Activated naive CD4-positive, alpha-beta T cell treated with anti-CD3 and anti-CD28 coated beads, Interleukin-2, amount 50 U/mL, for 24 hours (primary cell): ENCODE results near the gene HDGF.

Source experiments
- H3K27ac Mint-ChIP-seq: one replicate; pipeline ENCODE4 v1.8.0; 2021; ENCODE audit warnings: mild to moderate bottlenecking, mixed read lengths
- H3K27me3 Mint-ChIP-seq: one replicate; pipeline ENCODE4 v1.8.0; 2021; ENCODE audit warnings: mixed read lengths
- H3K36me3 Mint-ChIP-seq: one replicate; pipeline ENCODE4 v1.8.0; 2021; ENCODE audit warnings: mixed read lengths
- H3K4me1 Mint-ChIP-seq: one replicate; pipeline ENCODE4 v1.8.0; 2021; ENCODE audit warnings: mixed read lengths
- H3K4me3 Mint-ChIP-seq: one replicate; pipeline ENCODE4 v1.8.0; 2021; ENCODE audit warnings: mild to moderate bottlenecking, mixed read lengths
- H3K9me3 Mint-ChIP-seq: one replicate; pipeline ENCODE4 v1.8.0; 2021; ENCODE audit warnings: mixed read lengths

HDGF gene

DNA sequence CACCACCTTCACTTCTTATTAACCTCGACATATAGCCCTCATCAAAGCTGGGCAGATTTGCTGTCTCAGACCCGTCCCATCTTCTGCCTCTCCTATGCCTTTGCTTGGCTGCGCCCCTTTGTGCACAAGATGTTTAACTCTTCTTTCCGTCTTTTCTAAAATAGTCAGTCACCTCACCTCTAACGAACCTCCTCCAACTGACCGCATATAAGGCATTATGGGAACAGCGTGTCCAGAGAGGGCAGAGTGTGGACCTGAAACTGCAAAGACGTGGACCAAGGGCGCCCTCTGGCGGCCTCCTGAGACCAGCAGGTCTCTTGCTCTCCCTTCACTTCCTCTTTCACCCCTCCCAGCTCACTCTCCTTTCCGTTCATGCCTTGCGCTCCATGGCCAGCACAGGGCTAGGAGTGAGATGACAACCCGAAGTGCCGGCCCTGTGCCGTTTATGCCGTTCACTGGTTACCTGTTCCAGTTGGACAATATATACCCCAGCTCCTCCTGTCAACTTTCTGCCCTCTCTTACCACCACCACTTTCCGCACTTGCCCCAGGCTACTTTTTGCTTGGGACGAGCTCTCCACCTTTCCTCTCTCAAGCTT lies 25.7 kb downstream of the HDGF start:
- H3K36me3 Mint-ChIP-seq: peaks cover 9% of the 10 kb centered on the region
- H3K27me3 Mint-ChIP-seq: no peaks in the 10 kb centered on the region
- H3K9me3 Mint-ChIP-seq: no peaks in the 10 kb centered on the region
- no peak overlapping the region for H3K4me3 Mint-ChIP-seq
- H3K4me1 Mint-ChIP-seq: peaks cover 25% of the 10 kb centered on the region
- no peak overlapping the region for H3K27ac Mint-ChIP-seq

DNA sequence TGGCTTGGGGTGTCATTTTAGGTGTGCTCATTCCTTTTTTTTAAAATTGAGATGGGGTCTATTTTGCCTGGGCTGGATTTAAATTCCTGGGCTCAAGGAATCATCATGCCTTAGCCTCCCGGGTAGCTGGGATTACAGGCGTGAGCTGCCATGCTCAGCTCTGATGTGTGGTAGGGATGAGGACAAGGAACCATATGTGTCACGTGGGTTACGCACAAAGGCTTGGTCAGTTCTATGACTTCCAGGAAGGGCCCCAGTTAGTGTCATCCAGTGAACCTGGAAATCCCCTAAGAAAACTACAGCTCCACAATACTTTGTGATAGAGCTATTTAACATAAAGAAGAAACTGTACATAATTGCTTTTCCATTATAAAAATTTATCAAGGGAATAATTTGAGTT lies 29.9 kb downstream of the HDGF start:
- Mint-ChIP-seq H3K36me3 (peaks cover 14% of the 10 kb centered on the region), H3K4me3 (no peak overlapping the region), H3K27ac (no peak overlapping the region), H3K4me1 (peaks cover 16% of the 10 kb centered on the region), H3K27me3 (no peaks in the 10 kb centered on the region), H3K9me3 (no peaks in the 10 kb centered on the region)

DNA sequence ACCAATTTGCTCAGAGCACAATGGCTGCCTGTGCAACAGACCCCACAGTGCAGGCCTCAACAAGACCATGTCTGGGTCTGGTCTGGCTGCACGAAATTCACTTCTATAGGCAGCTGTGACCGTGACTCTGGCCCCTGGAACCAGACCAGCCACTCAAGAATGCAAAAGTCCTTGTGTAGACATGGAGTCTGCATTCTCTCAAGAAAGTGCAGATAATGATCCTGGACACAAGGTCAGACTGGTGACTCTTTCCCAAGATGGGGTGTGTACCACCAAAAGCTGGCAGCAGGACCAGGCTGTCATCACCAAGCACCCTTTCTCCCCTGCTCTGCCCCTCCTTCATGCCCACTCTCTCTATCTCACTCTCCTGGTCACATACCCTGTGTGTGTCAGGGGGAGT lies 30.3 kb downstream of the HDGF start:
- no peaks in the 10 kb centered on the region for H3K9me3 Mint-ChIP-seq

DNA sequence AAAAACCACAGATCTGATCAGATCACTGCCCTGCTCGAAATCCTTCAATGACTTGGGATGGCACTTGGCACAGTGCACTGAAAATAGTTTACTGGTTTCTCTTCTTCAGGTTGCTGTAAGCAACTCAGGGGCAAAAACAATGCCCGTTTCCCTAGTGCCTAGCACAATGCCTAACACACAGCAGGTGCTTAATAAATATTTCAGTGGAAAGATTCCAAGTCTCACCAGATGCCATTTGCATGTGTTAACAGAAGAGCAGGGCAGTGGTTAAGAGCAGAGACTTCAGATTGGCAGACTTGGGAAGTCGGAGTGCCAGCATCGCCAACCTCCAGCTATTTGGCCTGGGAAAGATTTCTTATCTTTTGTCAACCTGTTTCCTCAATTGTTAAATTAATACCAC lies 34.1 kb downstream of the HDGF start:
- Mint-ChIP-seq H3K4me3 (no peak overlapping the region), H3K9me3 (no peaks in the 10 kb centered on the region), H3K27ac (no peak overlapping the region), H3K4me1 (no peaks in the 10 kb centered on the region), H3K36me3 (peaks cover 9% of the 10 kb centered on the region), H3K27me3 (no peaks in the 10 kb centered on the region)

More for the DNA sequence above, 30.3 kb downstream of the HDGF start:
- peaks cover 14% of the 10 kb centered on the region for H3K36me3 Mint-ChIP-seq
- no peaks in the 10 kb centered on the region for H3K27me3 Mint-ChIP-seq
- H3K4me3 Mint-ChIP-seq: no peak overlapping the region
- H3K4me1 Mint-ChIP-seq: peaks cover 16% of the 10 kb centered on the region
- H3K27ac Mint-ChIP-seq: no peak overlapping the region

DNA sequence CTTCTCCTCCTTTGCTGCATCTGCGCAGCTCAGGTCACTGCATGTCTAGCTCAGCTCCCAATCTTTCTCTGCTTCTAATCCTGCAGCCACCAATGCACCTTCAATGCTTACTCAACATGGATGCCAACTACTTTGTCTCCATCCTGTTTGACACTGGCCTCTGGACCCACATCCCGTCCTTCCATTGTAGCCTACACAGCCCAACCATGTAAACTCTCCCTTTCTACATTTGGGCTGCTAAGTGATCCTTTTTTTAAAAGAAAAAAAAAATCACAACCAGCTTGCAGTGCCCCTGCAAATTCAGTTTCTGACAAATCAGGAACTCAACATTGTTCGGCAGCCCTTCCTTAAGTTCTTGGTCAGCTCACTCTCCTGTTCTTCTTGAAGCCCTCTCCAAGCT lies 36.6 kb downstream of the HDGF start:
- no peak overlapping the region for H3K27ac Mint-ChIP-seq
- no peaks in the 10 kb centered on the region for H3K27me3 Mint-ChIP-seq
- no peaks in the 10 kb centered on the region for H3K4me1 Mint-ChIP-seq
- H3K4me3 Mint-ChIP-seq: no peak overlapping the region
- peaks cover 7% of the 10 kb centered on the region for H3K36me3 Mint-ChIP-seq
- H3K9me3 Mint-ChIP-seq: no peaks in the 10 kb centered on the region

DNA sequence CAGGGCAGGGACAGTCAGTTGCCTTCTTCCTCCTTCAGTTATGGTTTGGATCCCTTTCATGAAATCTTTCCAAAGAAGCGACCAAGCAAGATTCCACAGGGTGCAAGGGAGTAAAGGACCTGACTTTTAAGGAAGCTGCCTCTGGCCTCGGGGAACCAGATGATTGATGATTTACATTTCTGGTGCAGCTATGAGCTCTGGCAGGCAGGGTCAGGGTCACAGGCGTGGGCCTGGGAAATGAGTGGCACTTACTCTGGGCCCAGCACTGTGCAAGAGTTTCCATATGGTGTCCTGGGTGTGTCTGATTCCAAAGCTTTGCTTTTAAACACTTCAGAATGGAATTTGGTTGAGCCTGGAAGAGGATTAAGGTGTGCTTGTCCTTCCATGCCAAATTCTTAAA lies 38.8 kb downstream of the HDGF start:
- no peak overlapping the region for H3K4me3 Mint-ChIP-seq
- H3K4me1 Mint-ChIP-seq: no peaks in the 10 kb centered on the region
- no peak overlapping the region for H3K27ac Mint-ChIP-seq
- no peaks in the 10 kb centered on the region for H3K27me3 Mint-ChIP-seq
- peaks cover 7% of the 10 kb centered on the region for H3K36me3 Mint-ChIP-seq
- H3K9me3 Mint-ChIP-seq: no peaks in the 10 kb centered on the region

DNA sequence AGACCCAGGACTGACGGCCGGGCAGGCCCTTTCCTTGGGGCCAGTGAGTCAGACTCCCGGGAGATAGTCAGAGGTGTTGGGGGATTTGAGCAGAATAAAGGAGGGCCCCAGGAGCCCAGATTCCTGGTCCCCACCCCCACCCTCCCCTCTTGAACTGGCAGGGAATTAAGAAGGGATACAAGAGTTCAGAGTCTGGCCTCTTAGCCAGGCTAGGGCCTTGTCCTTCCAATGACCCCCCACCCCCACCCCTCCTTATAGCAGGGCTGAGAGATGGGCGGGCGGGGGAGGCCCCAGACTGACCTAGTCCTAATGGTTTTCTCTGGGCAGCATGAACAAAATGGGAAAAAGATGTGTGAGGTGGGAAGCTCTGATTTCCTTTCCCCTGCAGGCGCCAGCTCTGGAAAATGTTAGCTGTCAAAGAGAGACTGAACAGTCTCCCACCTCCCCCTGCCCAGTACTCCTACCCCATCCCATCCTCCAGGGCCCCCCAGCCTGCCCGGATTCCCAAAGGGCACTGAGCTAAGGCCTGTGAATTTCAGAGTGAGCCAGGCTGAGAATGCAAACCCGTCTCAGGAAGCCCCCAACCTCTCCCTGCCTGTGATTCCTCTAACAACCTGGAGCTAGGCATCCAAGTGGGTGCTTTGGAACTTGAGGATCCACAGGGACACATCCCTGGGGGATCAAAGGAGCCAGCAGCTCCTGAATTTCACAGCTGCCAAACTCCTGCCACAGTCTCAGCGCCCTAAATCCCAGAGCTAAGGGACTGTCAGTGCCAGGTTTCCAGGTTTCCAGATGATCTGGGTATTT lies 40.3 kb downstream of the HDGF start:
- Mint-ChIP-seq H3K36me3 (peaks cover 4% of the 10 kb centered on the region), H3K9me3 (no peaks in the 10 kb centered on the region), H3K4me1 (peaks cover 9% of the 10 kb centered on the region), H3K4me3 (no peak overlapping the region), H3K27me3 (no peaks in the 10 kb centered on the region), H3K27ac (no peak overlapping the region)

DNA sequence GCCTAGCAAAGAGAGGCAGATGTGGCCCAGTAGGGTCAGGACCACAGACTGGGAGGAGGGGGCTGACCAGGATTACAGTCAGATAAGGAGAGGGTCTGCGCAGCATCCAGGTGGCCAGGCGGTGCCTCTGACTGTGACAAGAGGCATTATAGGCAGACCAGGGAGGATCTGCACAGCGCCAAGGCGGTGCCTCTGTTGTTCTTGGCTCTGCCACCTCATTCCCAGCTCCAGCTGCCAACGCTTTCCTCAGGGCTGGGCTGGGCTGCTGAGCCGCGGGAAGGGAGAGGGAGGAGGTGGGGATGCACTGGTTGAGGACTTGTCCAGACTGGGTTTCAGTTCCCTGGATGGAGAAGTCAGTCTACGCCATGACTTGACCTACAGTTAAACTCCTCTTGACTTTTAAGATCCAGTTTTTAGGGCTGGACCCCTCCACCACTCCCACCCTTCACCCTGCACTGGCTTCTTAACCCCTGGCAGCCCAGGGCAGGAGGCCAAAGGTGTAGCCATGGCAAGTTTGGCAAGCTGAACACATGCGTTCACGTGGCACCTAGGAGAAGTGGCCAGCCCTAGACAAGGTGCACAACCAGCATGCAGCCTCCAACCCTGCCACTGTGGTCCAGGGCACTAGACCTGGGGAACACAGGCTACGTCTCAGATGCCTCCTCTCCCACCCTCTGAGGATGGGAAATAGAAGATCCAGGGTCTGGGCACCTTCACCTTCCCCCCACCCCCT lies 41.6 kb downstream of the HDGF start:
- Mint-ChIP-seq H3K4me1 (peaks cover 16% of the 10 kb centered on the region), H3K36me3 (no peaks in the 10 kb centered on the region), H3K4me3 (no peak overlapping the region), H3K9me3 (no peaks in the 10 kb centered on the region), H3K27ac (no peak overlapping the region), H3K27me3 (no peaks in the 10 kb centered on the region)

DNA sequence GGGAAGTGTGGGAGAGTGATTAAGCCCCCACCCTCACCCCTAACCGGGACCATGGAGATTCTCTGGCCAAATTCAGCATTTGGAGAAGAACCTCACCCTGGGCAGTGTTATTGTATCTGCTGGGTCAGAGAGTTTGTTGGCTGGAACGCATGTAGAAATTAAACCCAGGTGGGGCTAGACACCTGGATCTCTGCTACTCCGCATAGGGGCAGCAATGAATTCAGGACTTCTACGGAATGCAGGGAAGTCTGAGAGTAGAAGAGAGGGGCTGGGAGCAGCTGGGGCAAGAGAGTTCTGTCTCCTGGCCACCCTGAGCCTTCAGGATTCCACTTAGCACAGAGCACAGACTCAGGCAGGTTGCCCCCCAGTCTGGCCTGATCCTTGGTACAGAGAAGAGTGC lies 42.4 kb downstream of the HDGF start:
- Mint-ChIP-seq H3K36me3 (no peaks in the 10 kb centered on the region), H3K9me3 (no peaks in the 10 kb centered on the region), H3K27me3 (no peaks in the 10 kb centered on the region), H3K4me1 (peaks cover 16% of the 10 kb centered on the region), H3K4me3 (no peak overlapping the region), H3K27ac (no peak overlapping the region)

DNA sequence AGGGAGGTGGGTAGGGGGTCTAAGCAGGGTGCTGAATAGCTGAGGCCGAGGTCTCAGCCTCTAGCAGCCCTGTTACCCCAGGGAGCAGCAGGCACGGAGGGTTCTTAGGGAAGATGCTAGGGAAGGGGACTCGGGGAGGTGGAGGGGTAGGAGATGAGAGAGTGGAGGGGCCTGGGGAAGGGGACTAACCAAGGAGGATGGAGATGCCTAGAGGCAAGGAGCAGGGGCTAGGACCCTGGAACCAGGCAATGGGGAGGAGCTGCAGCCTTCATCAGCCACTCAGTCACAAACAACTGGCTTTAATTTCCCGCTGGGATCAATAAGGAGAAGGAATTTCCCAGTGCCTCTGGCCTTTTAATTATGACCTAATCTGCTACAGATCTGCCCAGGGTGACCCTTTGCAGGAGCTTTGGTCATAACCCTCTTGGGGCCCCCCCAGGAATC lies 43.2 kb downstream of the HDGF start:
- H3K36me3 Mint-ChIP-seq: no peaks in the 10 kb centered on the region
- H3K4me1 Mint-ChIP-seq: peaks cover 16% of the 10 kb centered on the region
- H3K9me3 Mint-ChIP-seq: no peaks in the 10 kb centered on the region
- no peak overlapping the region for H3K27ac Mint-ChIP-seq
- H3K27me3 Mint-ChIP-seq: peaks cover 3% of the 10 kb centered on the region
- no peak overlapping the region for H3K4me3 Mint-ChIP-seq

DNA sequence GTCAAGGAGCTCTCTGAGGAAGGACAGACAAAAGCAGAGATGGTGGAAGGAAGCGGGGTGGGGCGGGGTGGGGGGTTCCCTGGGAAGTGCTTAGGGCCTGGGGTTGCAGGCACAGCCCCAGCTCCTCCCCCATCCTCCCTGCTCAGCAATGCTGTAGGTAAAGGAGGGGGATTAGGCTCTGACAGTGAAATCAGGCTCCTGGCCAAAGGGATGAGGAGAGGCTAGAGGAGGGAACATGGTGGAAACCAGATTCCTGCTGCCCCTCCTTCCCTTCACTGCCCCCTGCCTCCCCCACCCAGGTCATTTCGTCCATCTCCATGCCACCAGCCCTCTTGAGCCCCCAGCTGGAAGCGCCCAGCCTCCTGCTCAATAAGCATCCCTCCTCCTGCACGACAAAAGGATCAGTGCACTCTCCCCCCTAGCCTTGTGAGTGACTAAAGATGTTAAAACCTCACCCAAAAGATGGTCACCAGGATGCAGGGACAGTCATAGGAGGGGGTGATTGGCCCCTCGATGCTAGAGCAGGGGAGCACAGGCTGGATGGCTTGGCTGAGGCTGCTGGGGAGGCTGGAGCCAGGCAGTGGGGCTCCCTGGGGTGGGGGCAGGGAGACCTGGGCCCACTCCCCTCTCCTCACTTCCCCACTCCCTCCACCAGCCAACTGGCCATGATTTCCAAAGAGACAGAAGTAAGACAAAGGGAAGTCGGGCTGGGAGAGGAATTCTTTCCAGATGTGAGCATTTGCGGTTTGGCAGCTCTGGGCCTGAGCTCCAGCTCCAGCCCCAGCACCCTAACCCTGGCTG lies 43.9 kb downstream of the HDGF start:
- Mint-ChIP-seq H3K9me3 (no peaks in the 10 kb centered on the region), H3K27me3 (peaks cover 3% of the 10 kb centered on the region), H3K27ac (no peak overlapping the region), H3K36me3 (no peaks in the 10 kb centered on the region), H3K4me3 (peak overlapping the region; percentile 59), H3K4me1 (peaks cover 16% of the 10 kb centered on the region)

DNA sequence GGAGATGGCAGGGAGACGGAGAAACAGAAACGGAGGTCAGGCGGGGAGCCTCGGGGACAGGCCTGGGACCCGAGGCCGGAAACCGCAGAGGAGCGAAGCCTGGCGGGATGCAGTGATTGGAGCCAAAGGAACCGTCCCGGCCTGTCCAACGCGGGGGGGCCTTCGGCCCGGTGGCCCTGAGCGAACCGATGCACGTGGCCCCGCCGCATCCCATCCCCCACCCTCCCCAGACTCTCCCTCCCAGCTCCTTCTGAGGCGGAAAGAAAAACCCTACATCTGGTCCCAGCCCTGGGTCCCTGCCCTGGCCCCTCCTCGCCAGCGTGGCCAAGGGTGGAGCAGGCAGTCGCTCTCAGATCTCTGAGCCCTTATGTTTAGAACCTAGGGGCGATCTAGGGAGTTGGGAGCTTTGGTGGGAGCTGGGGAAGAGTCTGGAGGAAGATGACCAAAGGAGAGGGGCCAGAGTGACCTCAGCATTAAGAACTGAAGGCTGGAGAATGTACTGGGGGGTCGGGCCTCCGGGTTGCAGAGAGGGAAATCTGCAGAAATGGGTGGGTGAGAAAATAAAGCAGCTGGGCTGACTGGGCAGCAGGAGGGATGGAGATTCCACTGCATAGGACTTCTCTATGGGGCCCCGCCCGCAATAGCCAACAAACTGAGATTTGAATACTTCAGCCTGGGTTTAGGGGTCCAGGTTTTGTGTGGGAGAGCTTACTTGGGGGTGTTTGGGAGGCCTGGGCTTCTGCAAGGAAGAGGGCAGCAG lies 44.6 kb downstream of the HDGF start:
- Mint-ChIP-seq H3K36me3 (no peaks in the 10 kb centered on the region), H3K4me1 (peaks cover 16% of the 10 kb centered on the region), H3K27ac (peak overlapping the region; percentile 46), H3K4me3 (peak overlapping the region; percentile 90), H3K27me3 (peaks cover 3% of the 10 kb centered on the region), H3K9me3 (no peaks in the 10 kb centered on the region)

DNA sequence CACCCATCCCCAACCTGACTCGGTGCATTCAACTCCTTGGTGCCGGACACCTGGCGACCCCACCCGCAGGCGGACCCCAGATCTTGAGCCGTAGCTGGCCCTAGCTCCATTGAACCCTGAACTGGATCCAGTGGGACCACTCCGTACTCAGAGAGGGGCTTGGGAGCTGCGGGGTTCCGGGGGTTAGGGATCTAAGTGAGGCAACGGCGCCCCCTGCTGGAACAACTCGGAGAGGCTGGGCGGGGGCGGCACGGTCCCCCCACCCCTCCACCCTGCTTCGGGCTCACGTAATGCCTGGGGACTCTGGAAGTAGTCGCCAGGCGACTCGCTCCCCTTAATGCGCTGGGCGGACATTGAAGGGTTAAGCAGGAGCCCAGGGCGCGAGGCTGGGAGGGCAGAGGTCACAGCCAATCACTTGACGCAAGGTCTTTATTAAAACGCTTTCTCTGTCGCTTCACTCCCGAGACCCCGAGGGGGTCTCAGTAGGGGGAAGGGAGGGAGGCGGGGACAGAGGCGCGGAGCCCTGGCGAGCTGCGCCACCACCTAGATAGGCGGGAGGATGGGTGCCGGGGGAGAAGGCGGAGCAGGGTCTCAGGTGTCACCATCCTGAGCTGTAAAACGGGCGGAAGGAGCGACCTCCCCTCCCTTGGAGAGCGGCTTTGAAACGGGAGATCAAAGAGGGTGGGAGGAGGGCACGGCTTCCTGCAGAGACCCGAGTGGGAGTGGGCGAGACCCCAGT lies 45.4 kb downstream of the HDGF start:
- Mint-ChIP-seq H3K27ac (peak overlapping the region; percentile 90), H3K27me3 (peaks cover 3% of the 10 kb centered on the region), H3K36me3 (no peaks in the 10 kb centered on the region), H3K9me3 (no peaks in the 10 kb centered on the region), H3K4me1 (peaks cover 16% of the 10 kb centered on the region), H3K4me3 (peak overlapping the region; percentile 90)

DNA sequence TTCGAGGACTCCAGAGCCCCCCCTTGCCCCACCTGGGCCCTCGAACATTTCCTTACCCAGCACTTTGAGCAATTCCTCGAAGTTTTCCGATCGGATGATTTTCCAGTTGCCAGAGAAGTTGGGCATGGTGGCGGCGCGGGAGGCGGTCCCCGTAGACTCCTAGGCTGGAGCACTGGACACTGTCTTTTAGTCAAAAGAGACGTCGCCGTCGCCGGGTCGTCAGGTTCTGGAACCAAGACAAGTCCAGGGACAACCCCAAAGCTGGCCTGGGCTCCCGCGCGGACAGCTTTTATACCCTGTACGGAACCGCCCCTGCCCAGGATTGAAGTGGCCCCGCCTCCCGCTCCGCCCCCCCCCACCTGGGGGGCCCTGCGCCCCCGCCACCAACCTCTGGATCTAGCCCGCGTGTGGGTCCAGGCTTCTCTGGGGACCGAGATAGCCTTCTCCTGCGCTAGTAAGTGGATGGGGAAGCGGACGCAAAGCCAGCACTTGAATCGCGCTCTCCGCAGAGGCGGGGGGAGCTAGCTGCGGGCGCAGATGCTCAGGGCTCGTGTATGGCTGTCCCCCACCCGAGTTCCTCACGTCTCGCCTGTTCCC lies 46.1 kb downstream of the HDGF start, which contains the start of gene CRABP2:
Gene CRABP2, minus strand, starts transcription at position 263 of the 597 bp plus-strand sequence. Its CDS starts 137 bp downstream, at position 126.
- no peaks in the 10 kb centered on the region for H3K9me3 Mint-ChIP-seq
- peaks cover 16% of the 10 kb centered on the region for H3K4me1 Mint-ChIP-seq
- no peaks in the 10 kb centered on the region for H3K36me3 Mint-ChIP-seq
- H3K4me3 Mint-ChIP-seq: peak within 1 kb of the TSS; percentile 90
- peaks cover 3% of the 10 kb centered on the region for H3K27me3 Mint-ChIP-seq
- H3K27ac Mint-ChIP-seq: peak within 1 kb of the TSS; percentile 90
